COLO829 (cell line): ENCODE results near the gene ZFP91.
"Not testable (repeated sequence)": the region's sequence is repeated elsewhere in the genome, so short reads cannot be mapped to it uniquely, and the experiment has no call there.

Experiments used
- DNase-seq: peaks from one replicate; pipeline ENCODE4 v3.0.0; 2012; ENCODE audit warnings: low spot score

Gene ZFP91

GRCh38 chr11:58578635-58579191, at the start of gene ZFP91:
TSS of gene ZFP91 (plus strand) at chr11:58579063. CDS start at chr11:58579282, 219 bp downstream.
- peak; percentile 67 for DNase-seq

- DNase-seq = no peak
These were observed 48.6 kb upstream of the ZFP91 start for GRCh38 chr11:58530236-58530635.

GRCh38 chr11:58531865-58532341, 47.0 kb upstream of the ZFP91 start:
- DNase-seq = no peak

- no peak for DNase-seq
These were observed 32.0 kb upstream of the ZFP91 start for GRCh38 chr11:58546841-58547240.

- DNase-seq = no peak
These were observed 29.2 kb upstream of the ZFP91 start for GRCh38 chr11:58549644-58550043.

- no peak for DNase-seq
These were observed 18.0 kb upstream of the ZFP91 start for GRCh38 chr11:58560842-58561241.

- DNase-seq = no peak
These were observed 17.3 kb upstream of the ZFP91 start for GRCh38 chr11:58561394-58562098.

- DNase-seq = no peak
These were observed 16.5 kb upstream of the ZFP91 start for GRCh38 chr11:58562375-58562800.

GRCh38 chr11:58564231-58564630, 14.6 kb upstream of the ZFP91 start:
- no peak for DNase-seq

- DNase-seq = peak; percentile 51
These were observed 10.9 kb upstream of the ZFP91 start for GRCh38 chr11:58567889-58568512.

GRCh38 chr11:58572906-58573305, 6.0 kb upstream of the ZFP91 start:
- not testable (repeated sequence) for DNase-seq

- peak; percentile 72 for DNase-seq
These were observed 5.3 kb upstream of the ZFP91 start for GRCh38 chr11:58573451-58574104.

- DNase-seq = no peak
These were observed 4.0 kb upstream of the ZFP91 start for GRCh38 chr11:58574881-58575280.

- DNase-seq = no peak
These were observed 3.4 kb upstream of the ZFP91 start, which contains the start of gene LPXN for GRCh38 chr11:58575377-58576020. TSS of gene LPXN (minus strand) at chr11:58575856. CDS start at chr11:58575772, 84 bp downstream.

GRCh38 chr11:58576887-58577471, 1.9 kb upstream of the ZFP91 start:
- DNase-seq = peak; percentile 45

- DNase-seq = peak; percentile 34
These were observed 1.2 kb upstream of the ZFP91 start for GRCh38 chr11:58577555-58578135.

- DNase-seq = peak; percentile 85
These were observed 678 bp upstream of the ZFP91 start for GRCh38 chr11:58578136-58578634.

- peak; percentile 42 for DNase-seq
These were observed 598 bp downstream of the ZFP91 start for GRCh38 chr11:58579192-58580129.

- DNase-seq = no peak
These were observed 1.4 kb downstream of the ZFP91 start for GRCh38 chr11:58580311-58580710.

GRCh38 chr11:58582437-58582836, 3.6 kb downstream of the ZFP91 start:
- no peak for DNase-seq
